ENCODE results near the gene HLA-DMA. TPM values are rescaled to one million over a fixed set of nuclear protein-coding genes. Genes with fewer than 3 reads are reported as not detected.
"Not testable (repeated sequence)": the region's sequence is repeated elsewhere in the genome, so short reads cannot be mapped to it uniquely, and the experiment has no call there.

HLA-DMA gene
- total RNA-seq, 1 donor from 2014 or later, result 283 TPM

DNA sequence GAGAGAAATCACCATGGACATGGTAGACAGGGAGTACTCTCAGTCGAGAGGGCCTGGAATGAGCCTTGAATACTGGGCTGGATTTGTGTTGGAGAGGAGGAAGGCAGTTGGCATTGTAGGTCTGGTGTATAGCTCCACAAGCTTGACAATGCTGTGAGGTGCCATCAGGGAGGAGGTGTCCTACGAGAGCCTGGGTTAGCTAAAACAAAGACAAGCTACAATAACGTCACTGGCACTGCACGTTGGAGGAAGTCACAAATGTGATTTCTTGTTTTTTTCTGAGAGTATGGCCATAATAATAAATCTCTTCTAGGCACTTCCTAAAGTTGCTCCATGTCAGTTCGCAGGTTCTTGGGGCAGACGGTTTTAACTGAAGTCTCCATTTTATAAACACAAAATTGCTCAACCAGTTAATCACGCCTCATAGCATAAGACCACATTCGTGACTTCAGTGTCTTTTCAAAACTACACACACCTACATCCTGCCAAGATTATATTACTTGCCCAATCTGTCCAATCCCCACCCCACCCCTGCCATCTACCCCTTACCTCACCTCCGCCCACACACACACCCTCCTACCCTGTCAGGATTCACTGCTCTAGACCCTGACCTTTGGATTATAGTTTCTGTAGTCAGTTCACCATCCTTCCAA, 7.7 kb downstream of the HLA-DMA start:
- no peak for DNase-seq
- peak overlapping the region; percentile 54 for H3K27ac ChIP-seq
- peaks cover 49% of the 10 kb centered on the region for H3K4me1 ChIP-seq
- intact Hi-C loops (cut with DNase I), result no loop called here
- no peak overlapping the region for H3K4me3 ChIP-seq
- ATAC-seq, result peak in 1 of 2 donors; percentile 16
- TF ChIP-seq, protein P1, sequence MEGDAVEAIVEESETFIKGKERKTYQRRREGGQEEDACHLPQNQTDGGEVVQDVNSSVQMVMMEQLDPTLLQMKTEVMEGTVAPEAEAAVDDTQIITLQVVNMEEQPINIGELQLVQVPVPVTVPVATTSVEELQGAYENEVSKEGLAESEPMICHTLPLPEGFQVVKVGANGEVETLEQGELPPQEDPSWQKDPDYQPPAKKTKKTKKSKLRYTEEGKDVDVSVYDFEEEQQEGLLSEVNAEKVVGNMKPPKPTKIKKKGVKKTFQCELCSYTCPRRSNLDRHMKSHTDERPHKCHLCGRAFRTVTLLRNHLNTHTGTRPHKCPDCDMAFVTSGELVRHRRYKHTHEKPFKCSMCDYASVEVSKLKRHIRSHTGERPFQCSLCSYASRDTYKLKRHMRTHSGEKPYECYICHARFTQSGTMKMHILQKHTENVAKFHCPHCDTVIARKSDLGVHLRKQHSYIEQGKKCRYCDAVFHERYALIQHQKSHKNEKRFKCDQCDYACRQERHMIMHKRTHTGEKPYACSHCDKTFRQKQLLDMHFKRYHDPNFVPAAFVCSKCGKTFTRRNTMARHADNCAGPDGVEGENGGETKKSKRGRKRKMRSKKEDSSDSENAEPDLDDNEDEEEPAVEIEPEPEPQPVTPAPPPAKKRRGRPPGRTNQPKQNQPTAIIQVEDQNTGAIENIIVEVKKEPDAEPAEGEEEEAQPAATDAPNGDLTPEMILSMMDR (IDR thresholded peaks at IDR 0.05), result no peak
- H3K9me3 ChIP-seq, result no peaks in the 10 kb centered on the region
- H3K36me3 ChIP-seq, result peaks cover 8% of the 10 kb centered on the region
- no peaks in the 10 kb centered on the region for H3K27me3 ChIP-seq (ENCODE audit: low read depth)

DNA sequence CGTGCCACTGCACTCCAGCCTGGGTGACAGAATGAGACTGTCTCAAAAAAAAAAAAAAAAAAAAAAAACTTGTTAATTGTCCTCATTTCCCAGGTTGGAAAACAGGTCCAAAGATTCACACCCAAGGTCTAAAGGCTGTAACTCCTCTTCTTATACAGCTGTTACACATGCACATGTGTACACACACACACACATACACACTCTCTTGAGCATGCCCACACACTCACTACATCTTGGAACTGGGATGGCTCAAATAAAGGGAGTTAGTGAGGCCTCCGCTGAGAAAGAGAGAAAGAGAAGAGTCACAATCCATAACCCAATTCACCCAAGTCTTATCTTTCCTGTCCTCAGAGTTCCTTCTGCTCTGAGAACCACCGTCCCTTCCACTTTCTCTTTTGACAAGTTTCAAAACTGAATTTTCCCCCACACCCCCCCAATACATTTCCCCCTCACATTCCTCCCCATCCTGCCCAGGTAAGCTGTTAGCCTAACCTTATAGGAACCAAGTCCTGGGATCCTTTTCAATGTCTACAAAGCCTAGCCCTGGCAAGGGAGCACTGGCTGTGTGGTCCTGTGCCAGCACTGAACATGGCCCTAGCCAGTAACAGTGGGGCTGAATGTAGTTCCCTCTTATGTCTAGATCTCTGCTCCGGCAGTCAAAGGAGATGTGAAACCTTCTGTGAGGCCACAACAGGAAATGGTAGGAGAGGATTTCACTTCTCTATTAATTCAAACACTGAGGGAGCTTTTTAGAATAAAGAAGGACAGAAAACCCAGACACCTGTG, 8.8 kb downstream of the HLA-DMA start:
- peaks cover 53% of the 10 kb centered on the region for H3K4me1 ChIP-seq
- ATAC-seq, result peak; percentile 57 to 76

GRCh38 chr6:32942555-32943123, 10.3 kb downstream of the HLA-DMA start:
- Histone ChIP-seq H3K27ac (peak overlapping the region; percentile 93), H3K4me1 (peaks cover 49% of the 10 kb centered on the region)
- intact Hi-C loops (cut with DNase I); H3K4me3 ChIP-seq; DNase-seq; H3K27me3 ChIP-seq (ENCODE audit: low read depth); H3K9me3 ChIP-seq; H3K36me3 ChIP-seq; ATAC-seq: not testable (repeated sequence)

More for the DNA sequence above, 8.8 kb downstream of the HLA-DMA start:
- Histone ChIP-seq H3K36me3 (no peaks in the 10 kb centered on the region), H3K9me3 (no peaks in the 10 kb centered on the region), H3K27me3 (ENCODE audit: low read depth) (no peaks in the 10 kb centered on the region), H3K27ac (peak overlapping the region; percentile 54), H3K4me3 (no peak overlapping the region)
- DNase-seq, result peak; percentile 57
- TF ChIP-seq, protein P1 (IDR thresholded peaks at IDR 0.05), result no peak
- intact Hi-C loops (cut with DNase I), result no loop called here

DNA sequence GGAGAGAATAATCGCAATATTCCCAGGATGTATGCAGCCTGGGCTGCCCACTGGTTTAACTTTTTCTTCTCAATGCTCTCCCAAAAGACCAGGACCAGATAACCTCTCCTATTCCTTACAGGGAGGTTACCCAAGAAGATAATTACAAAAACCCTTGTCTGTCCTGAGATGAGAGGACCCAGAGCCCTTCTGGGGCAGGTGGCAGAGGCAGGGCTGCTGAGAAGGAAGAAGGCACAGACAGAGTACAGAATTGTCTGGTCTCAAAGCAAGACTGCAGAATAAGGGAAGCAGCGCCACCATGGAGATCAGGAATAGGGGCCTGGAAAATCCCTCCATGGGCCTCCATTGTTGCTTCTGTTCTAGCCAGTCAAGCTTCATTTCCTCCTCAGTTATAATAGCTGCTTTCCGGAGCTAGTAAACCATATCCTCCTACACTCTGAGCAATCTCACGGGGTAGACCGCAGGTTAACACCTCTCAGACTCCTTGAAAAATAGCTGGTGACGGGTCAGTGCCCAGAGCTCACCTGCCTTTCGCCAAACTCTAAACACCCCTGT, 11.6 kb downstream of the HLA-DMA start:
- H3K4me1 ChIP-seq, result peaks cover 46% of the 10 kb centered on the region

GRCh38 chr6:32940656-32941213, 12.2 kb downstream of the HLA-DMA start, which contains the start of gene HLA-DMB:
Gene HLA-DMB, minus strand, starts transcription at chr6:32941028. Its CDS starts 221 bp downstream, at chr6:32940807.
- H3K36me3 ChIP-seq, result peaks cover 13% of the 10 kb centered on the region
- DNase-seq (peak; percentile 56), ATAC-seq (peak; percentile 94 to 97)
- H3K9me3 ChIP-seq, result no peaks in the 10 kb centered on the region
- H3K27ac ChIP-seq, result peak within 1 kb of the TSS; percentile 93
- peaks cover 46% of the 10 kb centered on the region for H3K4me1 ChIP-seq
- H3K4me3 ChIP-seq, result peak within 1 kb of the TSS; percentile 56
- intact Hi-C loops (cut with DNase I), result no loop called here
- no peaks in the 10 kb centered on the region for H3K27me3 ChIP-seq (ENCODE audit: low read depth)
- TF ChIP-seq, protein P1 (IDR thresholded peaks at IDR 0.05), result no peak

More for the DNA sequence above, 11.6 kb downstream of the HLA-DMA start:
- TF ChIP-seq, protein P1 (IDR thresholded peaks at IDR 0.05), result no peak
- DNase-seq (no peak), ATAC-seq (peak; percentile 37 to 40)
- H3K4me3 ChIP-seq, result peak overlapping the region; percentile 56
- no peaks in the 10 kb centered on the region for H3K27me3 ChIP-seq (ENCODE audit: low read depth)
- intact Hi-C loops (cut with DNase I), result no loop called here
- H3K9me3 ChIP-seq, result no peaks in the 10 kb centered on the region
- H3K36me3 ChIP-seq, result peaks cover 13% of the 10 kb centered on the region
- H3K27ac ChIP-seq, result peak overlapping the region; percentile 93

Data from lower lobe of right lung (tissue), 2 donors.